Vagina (tissue), 2 donors: ENCODE data around the gene TNIK. TPM values are rescaled to one million over a fixed set of nuclear protein-coding genes. Genes with fewer than 3 reads are reported as not detected.

Source experiments
- DNase-seq, 2 donors: peaks; one replicate each; pipeline ENCODE4 v3.0.0-alpha.2; 2017; ENCODE audit errors: extremely low spot score in 2 of 2
- H3K27ac ChIP-seq: fragments of 200-600 bp; sonication (generic); one replicate; pipeline ENCODE4 v1.5.1; 2019
- H3K27me3 ChIP-seq: fragments of 200-600 bp; sonication (generic); one replicate; pipeline ENCODE4 v1.5.1; 2019
- H3K36me3 ChIP-seq, 2 donors: fragments of 200-600 bp; sonication (generic); one replicate each; pipeline ENCODE4 v1.5.1; 2017 to 2019
- H3K4me1 ChIP-seq: fragments of 200-600 bp; sonication (generic); one replicate; pipeline ENCODE4 v1.5.1; 2019
- H3K4me3 ChIP-seq, 2 donors: fragments of 200-600 bp; sonication (generic); 1 replicate in 1 of 2; 2 replicates in 1 of 2; pipeline ENCODE4 v1.5.1; 2016 to 2019
- H3K9me3 ChIP-seq: fragments of 200-600 bp; sonication (generic); one replicate; pipeline ENCODE4 v1.5.1; 2019
- POLR2A ChIP-seq, 2 donors: fragments of 450-650 bp; IDR thresholded peaks; one replicate each; pipeline ENCODE4 v1.6.1; 2017; ENCODE audit warnings: antibody characterized with exemption in 2 of 2, mild to moderate bottlenecking in 2 of 2, moderate library complexity in 2 of 2
- POLR2AphosphoS5 ChIP-seq, 2 donors: sonication (generic); formaldehyde crosslinking; IDR thresholded peaks; one replicate each; pipeline ENCODE4 v1.9.0; 2017; ENCODE audit warnings: antibody characterized with exemption in 2 of 2, mild to moderate bottlenecking in 2 of 2, low read depth in 1 of 2; ENCODE audit not compliant: insufficient read depth in 1 of 2
- intact Hi-C: fragments of 100-400 bp; cut with DNase I; formaldehyde crosslinking; loops from one replicate; pipeline ENCODE4 v1.15.1; 2023
- total RNA-seq: library from RNA; depleted of rRNA; stranded (reverse); fragments of >200 nt; gene quantifications from one replicate; pipeline ENCODE4 v1.2.3, GENCODE V29; 2016
- TF ChIP-seq, protein P1 (sequence below), 3 experiments: fragments of 450-650 bp in 2 of 3; fragments of 200-600 bp in 1 of 3; sonication (generic) in 1 of 3; IDR thresholded peaks; one replicate each; pipeline ENCODE4 v1.5.1; 2017 to 2019; ENCODE audit warnings: antibody characterized with exemption in 3 of 3, mild to moderate bottlenecking in 2 of 3, moderate library complexity in 2 of 3

The TNIK gene
- total RNA-seq, 1 donor from 2014 or later, result 5.9 TPM

DNA sequence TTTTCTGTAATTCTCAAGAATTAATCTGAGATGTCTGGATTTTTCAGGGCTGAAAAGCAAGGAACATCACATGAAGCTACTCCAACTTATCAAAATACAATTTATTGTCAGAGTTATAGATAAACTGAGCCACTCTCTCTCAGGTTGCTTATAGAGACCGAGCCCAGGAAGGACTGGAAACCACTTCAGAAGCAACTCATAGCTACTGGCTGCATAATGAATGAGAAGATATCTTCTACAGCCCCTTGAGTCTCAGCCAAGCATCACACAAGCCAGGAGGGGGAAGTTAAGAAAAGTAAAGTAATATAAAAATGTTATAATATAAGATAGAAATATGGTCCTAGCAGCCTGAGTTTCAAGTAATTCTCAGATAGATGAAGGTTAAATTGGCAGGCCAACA lies 186.0 kb downstream of the TNIK start:
- Histone ChIP-seq H3K4me1 (no peaks in the 10 kb centered on the region), H3K4me3 (no peak overlapping the region), H3K36me3 (no peaks in the 10 kb centered on the region), H3K27ac (no peak overlapping the region), H3K9me3 (no peaks in the 10 kb centered on the region), H3K27me3 (no peaks in the 10 kb centered on the region)
- DNase-seq, result no peak
- intact Hi-C loops, result no loop called here
- TF ChIP-seq POLR2AphosphoS5 (IDR thresholded peaks at IDR 0.05; ENCODE audit: insufficient read depth in 1 of 2, low read depth in 1 of 2), result no peak
- TF ChIP-seq, protein P1, sequence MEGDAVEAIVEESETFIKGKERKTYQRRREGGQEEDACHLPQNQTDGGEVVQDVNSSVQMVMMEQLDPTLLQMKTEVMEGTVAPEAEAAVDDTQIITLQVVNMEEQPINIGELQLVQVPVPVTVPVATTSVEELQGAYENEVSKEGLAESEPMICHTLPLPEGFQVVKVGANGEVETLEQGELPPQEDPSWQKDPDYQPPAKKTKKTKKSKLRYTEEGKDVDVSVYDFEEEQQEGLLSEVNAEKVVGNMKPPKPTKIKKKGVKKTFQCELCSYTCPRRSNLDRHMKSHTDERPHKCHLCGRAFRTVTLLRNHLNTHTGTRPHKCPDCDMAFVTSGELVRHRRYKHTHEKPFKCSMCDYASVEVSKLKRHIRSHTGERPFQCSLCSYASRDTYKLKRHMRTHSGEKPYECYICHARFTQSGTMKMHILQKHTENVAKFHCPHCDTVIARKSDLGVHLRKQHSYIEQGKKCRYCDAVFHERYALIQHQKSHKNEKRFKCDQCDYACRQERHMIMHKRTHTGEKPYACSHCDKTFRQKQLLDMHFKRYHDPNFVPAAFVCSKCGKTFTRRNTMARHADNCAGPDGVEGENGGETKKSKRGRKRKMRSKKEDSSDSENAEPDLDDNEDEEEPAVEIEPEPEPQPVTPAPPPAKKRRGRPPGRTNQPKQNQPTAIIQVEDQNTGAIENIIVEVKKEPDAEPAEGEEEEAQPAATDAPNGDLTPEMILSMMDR (IDR thresholded peaks at IDR 0.05), result no peak
- no peak for TF ChIP-seq POLR2A (IDR thresholded peaks at IDR 0.05)

DNA sequence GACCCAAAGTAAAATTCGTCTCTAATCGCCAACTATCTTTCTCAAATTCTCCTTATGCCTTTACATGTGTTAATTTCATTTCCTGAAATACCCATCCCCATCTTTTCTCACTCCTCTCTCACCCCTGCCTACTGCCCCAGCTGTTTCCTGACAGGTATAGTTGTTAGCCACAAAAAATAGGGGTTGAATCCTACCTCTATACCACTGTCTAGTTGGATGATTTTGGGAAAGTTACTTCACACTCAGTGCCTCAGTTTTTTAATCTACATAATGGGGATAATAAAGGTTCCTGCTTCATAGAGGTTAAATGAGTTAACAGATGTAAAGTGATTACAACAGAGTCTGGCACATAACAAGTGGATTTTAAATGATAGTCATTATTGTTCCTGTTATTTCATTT lies 189.7 kb downstream of the TNIK start:
- Histone ChIP-seq H3K36me3 (no peaks in the 10 kb centered on the region), H3K4me1 (peaks cover 14% of the 10 kb centered on the region), H3K27ac (no peak overlapping the region), H3K9me3 (no peaks in the 10 kb centered on the region), H3K27me3 (no peaks in the 10 kb centered on the region), H3K4me3 (no peak overlapping the region)
- intact Hi-C loops, result no loop called here
- TF ChIP-seq POLR2AphosphoS5 (IDR thresholded peaks at IDR 0.05; ENCODE audit: insufficient read depth in 1 of 2, low read depth in 1 of 2), result no peak
- TF ChIP-seq, protein P1 (IDR thresholded peaks at IDR 0.05), result no peak
- TF ChIP-seq POLR2A (IDR thresholded peaks at IDR 0.05), result no peak
- DNase-seq, result no peak

DNA sequence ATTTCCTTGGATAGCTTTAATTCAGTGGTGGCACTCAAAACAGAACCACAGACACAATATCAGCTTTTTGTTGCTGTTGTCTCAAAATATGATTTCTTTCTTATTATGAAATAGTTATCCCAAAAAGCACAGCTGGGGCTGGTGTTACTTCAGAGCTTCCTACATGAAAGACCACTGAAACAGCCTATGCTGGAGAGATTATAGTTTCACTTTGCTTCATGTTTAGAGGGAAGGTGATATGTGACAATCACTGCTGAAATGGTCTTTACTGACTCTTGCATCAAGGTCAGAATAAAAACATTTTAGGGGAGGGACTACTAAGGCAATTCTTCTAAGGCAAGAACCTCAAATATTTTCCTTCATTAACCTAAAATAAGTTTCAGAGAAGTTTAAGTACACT lies 190.7 kb downstream of the TNIK start:
- TF ChIP-seq POLR2A (IDR thresholded peaks at IDR 0.05) (no peak), POLR2AphosphoS5 (IDR thresholded peaks at IDR 0.05; ENCODE audit: insufficient read depth in 1 of 2, low read depth in 1 of 2) (no peak)
- TF ChIP-seq, protein P1 (IDR thresholded peaks at IDR 0.05), result no peak
- intact Hi-C loops, result no loop called here
- Histone ChIP-seq H3K4me3 (no peak overlapping the region), H3K27me3 (no peaks in the 10 kb centered on the region), H3K27ac (no peak overlapping the region), H3K4me1 (peaks cover 14% of the 10 kb centered on the region), H3K9me3 (no peaks in the 10 kb centered on the region), H3K36me3 (no peaks in the 10 kb centered on the region)
- no peak for DNase-seq

DNA sequence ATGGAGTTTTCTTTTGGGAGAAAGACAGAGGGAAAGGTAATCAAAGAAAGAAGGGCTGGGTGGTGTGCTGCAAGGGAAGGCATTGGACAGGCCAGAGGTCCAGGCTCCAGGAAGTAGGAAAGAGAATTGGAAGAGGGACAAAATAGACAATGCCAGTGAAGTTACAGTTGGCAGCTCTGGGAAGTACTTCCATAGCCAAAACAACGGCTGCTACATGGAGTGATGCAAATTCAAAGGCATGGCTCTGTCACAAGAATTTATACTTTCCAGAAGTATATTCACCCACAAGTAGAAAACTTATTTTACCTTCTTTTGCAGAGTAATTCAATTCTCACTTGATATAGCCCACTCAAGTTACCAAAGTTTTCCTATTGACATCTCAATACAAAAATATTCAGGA lies 191.5 kb downstream of the TNIK start:
- Histone ChIP-seq H3K9me3 (no peaks in the 10 kb centered on the region), H3K36me3 (no peaks in the 10 kb centered on the region), H3K4me1 (peaks cover 14% of the 10 kb centered on the region), H3K27me3 (no peaks in the 10 kb centered on the region), H3K27ac (no peak overlapping the region), H3K4me3 (no peak overlapping the region)
- intact Hi-C loops, result no loop called here
- no peak for DNase-seq
- TF ChIP-seq POLR2AphosphoS5 (IDR thresholded peaks at IDR 0.05; ENCODE audit: insufficient read depth in 1 of 2, low read depth in 1 of 2), result no peak
- TF ChIP-seq, protein P1 (IDR thresholded peaks at IDR 0.05), result no peak
- no peak for TF ChIP-seq POLR2A (IDR thresholded peaks at IDR 0.05)

DNA sequence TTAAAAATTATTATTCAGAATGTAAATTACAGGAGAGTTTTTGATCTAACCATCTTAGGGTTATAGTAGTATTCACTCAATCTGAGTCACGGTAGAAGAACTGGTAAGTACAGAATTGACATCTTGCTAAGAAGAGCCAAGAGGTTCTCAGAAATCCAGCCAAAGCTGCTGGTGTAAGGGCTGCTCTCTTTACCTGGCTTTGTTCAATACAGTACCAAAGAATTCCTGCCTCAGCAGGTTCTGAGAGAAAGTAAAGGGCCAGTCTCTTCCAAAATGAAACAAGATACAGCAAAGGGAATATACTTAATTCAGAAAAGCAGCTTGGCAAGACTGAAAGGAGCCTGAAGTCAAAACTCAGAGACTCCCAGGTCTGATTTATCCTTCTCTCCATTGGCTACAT lies 193.1 kb downstream of the TNIK start:
- no peak overlapping the region for H3K27ac ChIP-seq
- intact Hi-C loops, result no loop called here

More for the DNA sequence above, 193.1 kb downstream of the TNIK start:
- TF ChIP-seq POLR2AphosphoS5 (IDR thresholded peaks at IDR 0.05; ENCODE audit: insufficient read depth in 1 of 2, low read depth in 1 of 2) (no peak), POLR2A (IDR thresholded peaks at IDR 0.05) (no peak)
- TF ChIP-seq, protein P1 (IDR thresholded peaks at IDR 0.05), result no peak
- DNase-seq, result no peak
- Histone ChIP-seq H3K36me3 (no peaks in the 10 kb centered on the region), H3K4me1 (peaks cover 14% of the 10 kb centered on the region), H3K9me3 (no peaks in the 10 kb centered on the region), H3K27me3 (no peaks in the 10 kb centered on the region), H3K4me3 (no peak overlapping the region)
